ENCODE data around the gene RGPD3. TPM values are rescaled to one million over a fixed set of nuclear protein-coding genes. Genes with fewer than 3 reads are reported as not detected.
A peak's percentile ranks its signal among the peaks of the same experiment; 100 is the strongest.
"Not testable (repeated sequence)": the region's sequence is repeated elsewhere in the genome, so short reads cannot be mapped to it uniquely, and the experiment has no call there.

RGPD3 gene
- total RNA-seq: 0.21 TPM
- long read RNA-seq: 0 reads

GRCh38 chr2:106468107-106468506, at the start of gene RGPD3:
RGPD3 (minus strand) TSS chr2:106468413; CDS start chr2:106468288, 125 bp downstream.
- H3K4me3 ChIP-seq; H3K9me3 ChIP-seq; H3K27me3 ChIP-seq (ENCODE audit: low read depth); H3K4me1 ChIP-seq; H3K36me3 ChIP-seq; H3K27ac ChIP-seq; ATAC-seq; DNase-seq; intact Hi-C loops (cut with DNase I): not testable (repeated sequence)

- no peaks in the 10 kb centered on the region for H3K9me3 ChIP-seq
- intact Hi-C loops (cut with DNase I): no loop called here
- H3K27me3 ChIP-seq (ENCODE audit: low read depth): no peaks in the 10 kb centered on the region
- H3K27ac ChIP-seq: no peak overlapping the region
- H3K4me3 ChIP-seq: no peak overlapping the region
- ATAC-seq (no peak), DNase-seq (no peak)
- no peaks in the 10 kb centered on the region for H3K4me1 ChIP-seq
- TF ChIP-seq CTCF (IDR thresholded peaks at IDR 0.05): no peak
- H3K36me3 ChIP-seq: no peaks in the 10 kb centered on the region
These were observed 49.1 kb upstream of the RGPD3 start for GRCh38 chr2:106517329-106517728.

- Histone ChIP-seq H3K9me3 (no peaks in the 10 kb centered on the region), H3K27ac (no peak overlapping the region), H3K4me1 (no peaks in the 10 kb centered on the region), H3K4me3 (no peak overlapping the region), H3K36me3 (no peaks in the 10 kb centered on the region), H3K27me3 (ENCODE audit: low read depth) (no peaks in the 10 kb centered on the region)
- ATAC-seq: no peak
- DNase-seq: no peak
- intact Hi-C loops (cut with DNase I): no loop called here
- TF ChIP-seq CTCF (IDR thresholded peaks at IDR 0.05): no peak
These were observed 48.7 kb upstream of the RGPD3 start for GRCh38 chr2:106516864-106517263.

DNA sequence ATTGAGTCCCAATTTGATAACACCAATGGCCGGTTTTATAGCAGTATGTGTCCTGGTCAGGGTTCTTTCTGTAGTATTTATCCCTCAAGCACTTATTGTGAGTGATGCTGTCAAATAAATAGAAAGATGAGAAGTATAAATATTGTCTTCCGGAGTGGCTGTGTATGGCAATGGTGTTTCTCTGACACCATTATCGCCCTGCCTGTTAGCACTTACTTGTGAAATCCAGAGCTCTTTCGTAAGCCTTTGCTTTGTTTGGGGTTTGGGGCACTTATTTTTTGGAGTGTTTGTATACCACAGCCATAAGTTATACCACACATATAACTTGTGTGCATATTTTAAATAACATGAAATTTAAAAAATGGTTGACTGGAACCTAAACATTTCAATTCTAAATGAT, 48.2 kb upstream of the RGPD3 start:
- no peak for TF ChIP-seq CTCF (IDR thresholded peaks at IDR 0.05)
- DNase-seq: no peak
- Histone ChIP-seq H3K9me3 (no peaks in the 10 kb centered on the region), H3K36me3 (no peaks in the 10 kb centered on the region), H3K4me3 (no peak overlapping the region), H3K27ac (no peak overlapping the region), H3K4me1 (no peaks in the 10 kb centered on the region), H3K27me3 (ENCODE audit: low read depth) (no peaks in the 10 kb centered on the region)
- intact Hi-C loops (cut with DNase I): no loop called here
- ATAC-seq: no peak

- H3K36me3 ChIP-seq; intact Hi-C loops (cut with DNase I); ATAC-seq; H3K9me3 ChIP-seq; H3K4me3 ChIP-seq; DNase-seq; H3K27ac ChIP-seq; H3K27me3 ChIP-seq (ENCODE audit: low read depth); H3K4me1 ChIP-seq: not testable (repeated sequence)
These were observed 46.6 kb upstream of the RGPD3 start for GRCh38 chr2:106514827-106515226.

GRCh38 chr2:106513391-106513790, 45.2 kb upstream of the RGPD3 start:
- H3K27me3 ChIP-seq (ENCODE audit: low read depth); H3K4me3 ChIP-seq; H3K36me3 ChIP-seq; H3K4me1 ChIP-seq; H3K27ac ChIP-seq; ATAC-seq; H3K9me3 ChIP-seq; DNase-seq; intact Hi-C loops (cut with DNase I): not testable (repeated sequence)

- ATAC-seq: peak; percentile 8 to 41
- intact Hi-C loops (cut with DNase I); DNase-seq; H3K4me1 ChIP-seq; H3K9me3 ChIP-seq; H3K27me3 ChIP-seq (ENCODE audit: low read depth); H3K36me3 ChIP-seq: not testable (repeated sequence)
- Histone ChIP-seq H3K4me3 (peak overlapping the region; percentile 11), H3K27ac (peak overlapping the region; percentile 41)
These were observed 43.7 kb upstream of the RGPD3 start for GRCh38 chr2:106511934-106512333.

GRCh38 chr2:106511476-106511901, 43.3 kb upstream of the RGPD3 start:
- H3K27ac ChIP-seq: peak overlapping the region; percentile 41
- H3K4me3 ChIP-seq: peak overlapping the region; percentile 11
- H3K4me1 ChIP-seq; H3K27me3 ChIP-seq (ENCODE audit: low read depth); H3K36me3 ChIP-seq; intact Hi-C loops (cut with DNase I); H3K9me3 ChIP-seq: not testable (repeated sequence)
- DNase-seq (peak; percentile 63), ATAC-seq (peak; percentile 82 to 84)

DNA sequence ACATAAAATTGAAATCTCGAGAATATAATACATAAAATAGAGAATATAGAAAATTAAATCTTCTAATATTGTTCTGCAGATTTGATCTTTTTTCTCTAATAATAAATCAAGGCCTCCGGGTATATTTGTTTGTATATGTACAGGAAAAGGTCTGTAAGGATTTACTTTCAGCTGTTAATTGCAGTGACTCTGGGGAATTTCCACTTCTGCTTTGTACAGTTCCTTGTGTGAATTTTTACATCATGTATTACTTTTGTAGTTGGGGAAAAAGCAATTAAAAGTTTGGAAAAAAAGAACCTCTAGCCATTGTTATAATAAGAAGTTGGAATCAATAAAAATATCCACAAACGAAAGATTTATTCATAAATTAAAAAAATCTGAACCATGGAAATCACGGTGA, 42.6 kb upstream of the RGPD3 start:
- DNase-seq; H3K36me3 ChIP-seq; H3K9me3 ChIP-seq; intact Hi-C loops (cut with DNase I); ATAC-seq; H3K4me1 ChIP-seq; H3K27me3 ChIP-seq (ENCODE audit: low read depth); H3K4me3 ChIP-seq; H3K27ac ChIP-seq: not testable (repeated sequence)

DNA sequence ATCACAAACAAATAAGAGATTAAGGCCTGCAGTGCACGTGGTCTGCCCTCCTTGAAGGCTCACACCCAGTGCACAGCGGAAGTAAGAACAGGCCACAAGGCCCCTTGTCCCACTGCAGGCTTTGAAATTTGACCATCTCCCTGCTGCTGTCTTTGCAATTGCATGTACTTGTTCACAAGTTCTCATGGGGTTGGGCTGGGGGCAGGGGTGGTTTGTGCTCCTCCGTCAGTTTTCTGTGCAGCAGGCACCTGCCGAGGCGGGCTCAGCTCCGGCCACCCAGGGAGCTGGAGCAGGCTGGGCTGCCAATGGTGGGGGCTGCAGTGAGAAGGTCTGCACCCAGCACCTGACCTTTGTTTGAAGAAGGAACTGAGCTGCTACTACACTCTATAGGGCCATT, 41.2 kb upstream of the RGPD3 start:
- H3K27me3 ChIP-seq (ENCODE audit: low read depth); H3K4me3 ChIP-seq; H3K4me1 ChIP-seq; intact Hi-C loops (cut with DNase I); H3K9me3 ChIP-seq; ATAC-seq; DNase-seq; H3K27ac ChIP-seq; H3K36me3 ChIP-seq: not testable (repeated sequence)

DNA sequence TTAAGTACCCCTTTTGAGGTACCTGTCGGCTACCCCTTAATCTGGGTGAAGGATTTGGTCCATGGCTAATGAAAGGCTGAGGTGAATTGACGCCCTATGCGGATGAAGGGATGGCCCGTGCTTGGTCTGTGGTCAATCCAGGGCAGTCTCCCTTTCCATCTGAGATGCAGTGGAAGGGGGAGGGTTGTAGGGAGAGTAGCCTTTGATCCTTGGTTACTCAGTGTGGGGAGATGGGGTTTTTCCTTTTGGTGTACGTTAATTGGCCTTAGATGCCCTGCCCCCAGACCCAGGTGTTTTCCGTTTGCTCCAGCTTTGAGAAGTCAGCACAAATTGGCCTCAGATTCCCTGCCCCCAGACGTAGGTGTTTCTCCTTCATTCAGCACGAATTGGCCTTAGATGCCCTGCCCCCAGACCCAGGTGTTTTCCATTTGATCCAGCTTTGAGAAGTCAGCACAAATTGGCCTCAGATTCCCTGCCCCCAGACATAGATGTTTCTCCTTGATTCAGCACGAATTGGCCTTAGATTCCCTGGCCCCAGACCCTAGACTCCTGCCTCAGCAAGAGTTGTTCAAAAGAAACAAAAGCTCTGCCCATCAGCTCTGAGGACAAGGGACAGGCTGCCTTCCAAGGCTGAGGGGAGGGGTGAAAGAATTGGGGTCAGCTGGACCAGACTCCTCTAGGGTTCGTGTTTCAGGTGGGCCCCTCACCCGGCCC, 40.6 kb upstream of the RGPD3 start:
- H3K9me3 ChIP-seq; H3K4me3 ChIP-seq; intact Hi-C loops (cut with DNase I); DNase-seq; H3K27me3 ChIP-seq (ENCODE audit: low read depth); H3K36me3 ChIP-seq; ATAC-seq; H3K4me1 ChIP-seq; H3K27ac ChIP-seq: not testable (repeated sequence)
